Fibroblast of lung (primary cell): ENCODE results near the gene PF4V1. TPM values are rescaled to one million over a fixed set of nuclear protein-coding genes. Genes with fewer than 3 reads are reported as not detected.

Source experiments
- DNase-seq, 2 donors: peaks; one replicate each; pipeline versions ENCODE4 v3.0.0 to v3.0.0-alpha.2; 2010; ENCODE audit warnings: low read depth in 2 of 2
- H2AFZ ChIP-seq: 2 replicates; pipeline ENCODE4 v1.5.1; 2012; ENCODE audit warnings: low read length, control low read depth, inconsistent platforms
- H3K27ac ChIP-seq: 2 replicates; pipeline ENCODE4 v1.5.1; 2011; ENCODE audit warnings: low read length, control low read depth; ENCODE audit not compliant: insufficient read depth
- H3K27me3 ChIP-seq: 2 replicates; pipeline ENCODE4 v1.5.1; 2011; ENCODE audit warnings: mild to moderate bottlenecking, low read length; ENCODE audit not compliant: control insufficient read depth, insufficient read depth
- H3K36me3 ChIP-seq: 2 replicates; pipeline ENCODE4 v1.5.1; 2011; ENCODE audit warnings: low read length; ENCODE audit not compliant: control insufficient read depth, insufficient read depth
- H3K4me1 ChIP-seq: 2 replicates; pipeline ENCODE4 v1.5.1; 2011; ENCODE audit warnings: low read length; ENCODE audit not compliant: control insufficient read depth, insufficient read depth; ENCODE audit errors: extremely low read depth
- H3K4me2 ChIP-seq: 2 replicates; pipeline ENCODE4 v1.5.1; 2011; ENCODE audit warnings: low read length, control low read depth; ENCODE audit not compliant: insufficient read depth; ENCODE audit errors: extremely low read depth
- H3K4me3 ChIP-seq, 4 experiments: fragments of 200-600 bp in 1 of 4; sonication (generic) in 1 of 4; replicated peaks in 1 of 4; 2 replicates each; pipeline ENCODE4 v1.5.1; 2011 to 2016; ENCODE audit warnings: low read length in 4 of 4, low read depth in 3 of 4, mild to moderate bottlenecking in 3 of 4, control low read depth in 2 of 4, inconsistent platforms in 1 of 4, mixed read lengths in 1 of 4; ENCODE audit not compliant: insufficient read depth in 1 of 4; ENCODE audit errors: control extremely low read depth in 1 of 4
- H3K79me2 ChIP-seq: 2 replicates; pipeline ENCODE4 v1.5.1; 2012; ENCODE audit warnings: mild to moderate bottlenecking, low read length, inconsistent platforms; ENCODE audit not compliant: control insufficient read depth, insufficient read depth
- H3K9ac ChIP-seq: 2 replicates; pipeline ENCODE4 v1.5.1; 2011; ENCODE audit warnings: mild to moderate bottlenecking, low read length, control low read depth; ENCODE audit not compliant: insufficient read depth
- H3K9me3 ChIP-seq: 2 replicates; pipeline ENCODE4 v1.5.1; 2012; ENCODE audit warnings: low read depth, low read length; ENCODE audit not compliant: control insufficient read depth, insufficient read depth
- H4K20me1 ChIP-seq: 2 replicates; pipeline ENCODE4 v1.5.1; 2011; ENCODE audit warnings: low read length; ENCODE audit not compliant: control insufficient read depth, insufficient read depth; ENCODE audit errors: extremely low read depth
- EZH2 ChIP-seq: IDR thresholded peaks from 2 replicates; pipeline ENCODE4 v1.5.1; 2012; ENCODE audit warnings: low read length, control low read depth, mild to moderate bottlenecking; ENCODE audit errors: missing control alignments
- polyA minus RNA-seq: library from RNA; depleted of rRNA, polyadenylated mRNA; stranded (reverse); fragments of >200 nt; gene quantifications from 2 replicates; pipeline ENCODE4 v1.2.3, GENCODE V29; 2011; ENCODE audit warnings: low replicate concordance
- polyA plus RNA-seq, 2 donors: library from polyadenylated mRNA; depleted of rRNA in 1 of 2; stranded (reverse) in 1 of 2; unstranded in 1 of 2; fragments of >200 nt; gene quantifications; 2 replicates each; pipeline ENCODE4 v1.2.1, GENCODE V29; 2011 to 2012; ENCODE audit warnings: missing spikeins in 1 of 2
- total RNA-seq: library from RNA; depleted of rRNA; stranded (reverse); fragments of >200 nt; gene quantifications from 2 replicates; pipeline ENCODE4 v1.2.1, GENCODE V29; 2014
- TF ChIP-seq, protein P1 (sequence below), 2 donors: IDR thresholded peaks in 1 of 2; conservative IDR thresholded peaks in 1 of 2; 1 replicate in 1 of 2; 2 replicates in 1 of 2; pipeline ENCODE4 v1.5.1; 2011 to 2012; ENCODE audit warnings: low read length in 2 of 2, control low read depth in 1 of 2, inconsistent platforms in 1 of 2, low read depth in 1 of 2, mild to moderate bottlenecking in 1 of 2

Gene PF4V1, protein sequence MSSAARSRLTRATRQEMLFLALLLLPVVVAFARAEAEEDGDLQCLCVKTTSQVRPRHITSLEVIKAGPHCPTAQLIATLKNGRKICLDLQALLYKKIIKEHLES
- total RNA-seq, result not detected in 2 replicates
- polyA plus RNA-seq, result not detected in 2 replicates
- polyA plus RNA-seq (2012), result 0.31 TPM in 1 of 2 replicates, not detected in the other
- polyA minus RNA-seq, result not detected in 2 replicates

DNA sequence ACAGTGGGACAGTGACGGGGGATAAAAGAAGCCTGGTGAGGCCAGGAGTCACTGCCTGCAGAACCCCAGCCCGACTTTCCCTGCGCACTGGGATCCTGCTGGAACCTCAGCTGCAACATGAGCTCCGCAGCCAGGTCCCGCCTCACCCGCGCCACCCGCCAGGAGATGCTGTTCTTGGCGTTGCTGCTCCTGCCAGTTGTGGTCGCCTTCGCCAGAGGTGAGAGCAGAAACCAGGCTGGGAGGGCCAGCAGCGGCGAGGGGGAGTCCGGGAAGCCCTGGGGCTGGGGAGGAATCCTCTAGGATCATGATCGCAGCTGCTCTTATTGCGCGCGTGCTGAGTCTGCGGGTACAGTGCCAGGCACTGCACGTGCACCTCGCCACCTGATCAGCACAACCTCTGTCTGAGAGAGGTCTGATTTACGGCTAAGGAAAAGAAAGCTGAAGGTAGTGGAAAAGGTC lies at the start of gene PF4V1:
Gene PF4V1 (plus strand): TSS at position 51 of the 459 bp plus-strand sequence. CDS start 67 bp downstream, at position 118.
- Histone ChIP-seq H3K36me3 (no peaks in the 10 kb centered on the region), H3K4me1 (no peaks in the 10 kb centered on the region), H3K9me3 (no peaks in the 10 kb centered on the region), H2AFZ (peak within 1 kb of the TSS; percentile 25), H3K79me2 (no peaks in the 10 kb centered on the region), H3K27ac (no peak within 1 kb of the TSS), H3K4me2 (peak within 1 kb of the TSS; percentile 57), H3K9ac (no peak within 1 kb of the TSS), H4K20me1 (no peaks in the 10 kb centered on the region), H3K27me3 (no peaks in the 10 kb centered on the region), H3K4me3 (peak within 1 kb of the TSS in 1 of 4 experiments; percentile 32)
- no peak for TF ChIP-seq EZH2
- TF ChIP-seq, protein P1, sequence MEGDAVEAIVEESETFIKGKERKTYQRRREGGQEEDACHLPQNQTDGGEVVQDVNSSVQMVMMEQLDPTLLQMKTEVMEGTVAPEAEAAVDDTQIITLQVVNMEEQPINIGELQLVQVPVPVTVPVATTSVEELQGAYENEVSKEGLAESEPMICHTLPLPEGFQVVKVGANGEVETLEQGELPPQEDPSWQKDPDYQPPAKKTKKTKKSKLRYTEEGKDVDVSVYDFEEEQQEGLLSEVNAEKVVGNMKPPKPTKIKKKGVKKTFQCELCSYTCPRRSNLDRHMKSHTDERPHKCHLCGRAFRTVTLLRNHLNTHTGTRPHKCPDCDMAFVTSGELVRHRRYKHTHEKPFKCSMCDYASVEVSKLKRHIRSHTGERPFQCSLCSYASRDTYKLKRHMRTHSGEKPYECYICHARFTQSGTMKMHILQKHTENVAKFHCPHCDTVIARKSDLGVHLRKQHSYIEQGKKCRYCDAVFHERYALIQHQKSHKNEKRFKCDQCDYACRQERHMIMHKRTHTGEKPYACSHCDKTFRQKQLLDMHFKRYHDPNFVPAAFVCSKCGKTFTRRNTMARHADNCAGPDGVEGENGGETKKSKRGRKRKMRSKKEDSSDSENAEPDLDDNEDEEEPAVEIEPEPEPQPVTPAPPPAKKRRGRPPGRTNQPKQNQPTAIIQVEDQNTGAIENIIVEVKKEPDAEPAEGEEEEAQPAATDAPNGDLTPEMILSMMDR (conservative IDR thresholded peaks at IDR 0.05 in 1 of 2, IDR thresholded peaks at IDR 0.05 in 1 of 2; ENCODE audit: low read depth in 1 of 2, low read length in 2 of 2), result peak; percentile 22 to 43
- DNase-seq, result peak in 1 of 2 donors; percentile 40

DNA sequence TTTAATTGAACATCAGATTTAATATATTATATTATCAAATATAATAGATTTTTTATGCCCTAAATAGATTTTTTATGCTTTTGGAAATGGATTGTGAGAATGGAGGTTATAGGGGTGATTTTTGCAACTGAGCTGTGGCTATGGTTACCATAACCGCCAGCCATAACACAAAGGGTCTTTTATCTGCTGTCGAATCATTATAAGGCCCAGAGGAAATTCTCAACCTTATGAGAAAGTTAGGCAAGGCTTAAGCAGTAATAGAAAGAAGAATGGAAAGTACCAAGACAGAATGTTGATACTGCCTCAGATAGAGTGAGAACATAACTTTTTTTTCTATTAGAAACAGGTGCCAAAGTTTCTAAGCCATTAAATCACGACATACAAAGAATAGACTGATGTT lies 42.9 kb upstream of the PF4V1 start:
- no peak overlapping the region for H3K4me2 ChIP-seq
- no peak for TF ChIP-seq EZH2
- TF ChIP-seq, protein P1 (conservative IDR thresholded peaks at IDR 0.05 in 1 of 2, IDR thresholded peaks at IDR 0.05 in 1 of 2; ENCODE audit: low read depth in 1 of 2, low read length in 2 of 2), result no peak

DNA sequence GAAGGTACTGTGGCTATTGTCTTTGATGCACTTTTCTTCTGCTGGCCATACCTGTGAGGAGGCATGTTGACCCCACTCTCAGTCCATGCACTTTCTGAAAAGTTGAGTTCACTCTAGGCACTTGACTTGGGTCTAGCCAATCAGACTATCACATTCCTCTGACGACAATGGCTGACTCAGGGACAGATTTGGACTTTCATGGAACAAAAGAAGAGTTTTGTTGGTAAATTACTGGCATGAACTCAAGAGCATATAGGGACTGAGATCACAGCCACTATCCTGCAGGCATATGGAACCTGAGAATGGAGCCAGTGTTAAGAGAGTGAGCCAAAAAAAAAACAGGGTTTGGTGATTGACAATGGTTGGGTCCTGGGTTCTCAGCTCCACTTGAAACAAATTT lies 41.3 kb upstream of the PF4V1 start:
- Histone ChIP-seq H3K79me2 (no peaks in the 10 kb centered on the region), H3K9me3 (no peaks in the 10 kb centered on the region), H3K4me3 (no peak overlapping the region), H4K20me1 (no peaks in the 10 kb centered on the region), H3K27me3 (no peaks in the 10 kb centered on the region), H3K4me2 (no peak overlapping the region), H3K36me3 (no peaks in the 10 kb centered on the region), H3K27ac (no peak overlapping the region), H3K9ac (no peak overlapping the region), H2AFZ (no peak overlapping the region), H3K4me1 (no peaks in the 10 kb centered on the region)
- TF ChIP-seq EZH2, result no peak
- TF ChIP-seq, protein P1 (conservative IDR thresholded peaks at IDR 0.05 in 1 of 2, IDR thresholded peaks at IDR 0.05 in 1 of 2; ENCODE audit: low read depth in 1 of 2, low read length in 2 of 2), result no peak
- DNase-seq, result no peak

More for the DNA sequence above, 42.9 kb upstream of the PF4V1 start:
- H3K4me1 ChIP-seq, result no peaks in the 10 kb centered on the region
- H3K36me3 ChIP-seq, result no peaks in the 10 kb centered on the region
- no peak overlapping the region for H3K4me3 ChIP-seq
- H3K9me3 ChIP-seq, result no peaks in the 10 kb centered on the region
- H4K20me1 ChIP-seq, result no peaks in the 10 kb centered on the region
- no peak overlapping the region for H2AFZ ChIP-seq
- H3K27ac ChIP-seq, result no peak overlapping the region
- no peaks in the 10 kb centered on the region for H3K79me2 ChIP-seq
- no peak for DNase-seq
- no peaks in the 10 kb centered on the region for H3K27me3 ChIP-seq
- no peak overlapping the region for H3K9ac ChIP-seq
